Smooth muscle cell (in vitro differentiated cells): ENCODE data around the gene RAB3A. TPM values are rescaled to one million over a fixed set of nuclear protein-coding genes. Genes with fewer than 3 reads are reported as not detected.

Experiments
- DNase-seq: peaks from one replicate; lab custom pipeline; 2025; ENCODE audit not compliant: unreplicated experiment; lab: John Stamatoyannopoulos, UW
- H2AFZ ChIP-seq: fragments of 200-600 bp; sonication (generic); 2 replicates; pipeline ENCODE4 v1.6.0; 2016; ENCODE audit warnings: antibody characterized with exemption, low read depth, mild to moderate bottlenecking
- H3F3A ChIP-seq: fragments of 200-600 bp; sonication (generic); 2 replicates; pipeline ENCODE4 v1.6.0; 2017; ENCODE audit warnings: antibody characterized with exemption, low read depth
- H3K27ac ChIP-seq: fragments of 200-600 bp; sonication (generic); 2 replicates; pipeline ENCODE4 v1.5.1; 2016; ENCODE audit warnings: low read depth, mild to moderate bottlenecking
- H3K27me3 ChIP-seq: fragments of 200-600 bp; sonication (generic); 2 replicates; pipeline ENCODE4 v1.6.1; 2016; ENCODE audit warnings: low read depth, mild to moderate bottlenecking
- H3K36me3 ChIP-seq: fragments of 200-600 bp; sonication (generic); 2 replicates; pipeline ENCODE4 v1.5.1; 2016; ENCODE audit warnings: low read depth
- H3K4me1 ChIP-seq: fragments of 200-600 bp; sonication (generic); 2 replicates; pipeline ENCODE4 v1.5.1; 2016; ENCODE audit warnings: low read depth
- H3K4me2 ChIP-seq: fragments of 200-600 bp; sonication (generic); 2 replicates; pipeline ENCODE4 v1.6.0; 2016; ENCODE audit warnings: mild to moderate bottlenecking
- H3K4me3 ChIP-seq: fragments of 200-600 bp; sonication (generic); 2 replicates; pipeline ENCODE4 v1.5.1; 2016; ENCODE audit warnings: mild to moderate bottlenecking
- H3K79me2 ChIP-seq: fragments of 200-600 bp; sonication (generic); 2 replicates; pipeline ENCODE4 v1.6.0; 2016; ENCODE audit warnings: low read depth, mild to moderate bottlenecking
- H3K9ac ChIP-seq: fragments of 200-600 bp; sonication (generic); 2 replicates; pipeline ENCODE4 v1.6.0; 2016; ENCODE audit warnings: low read depth
- H3K9me3 ChIP-seq: fragments of 200-600 bp; sonication (generic); replicated peaks from 2 replicates; pipeline ENCODE4 v1.5.1; 2016; ENCODE audit warnings: low read depth
- H4K20me1 ChIP-seq: fragments of 200-600 bp; sonication (generic); 2 replicates; pipeline ENCODE4 v1.6.0; 2016; ENCODE audit warnings: low read depth
- CTCF ChIP-seq: fragments of 200-600 bp; sonication (generic); IDR thresholded peaks from 2 replicates; pipeline ENCODE4 v1.5.1; 2017; ENCODE audit warnings: borderline replicate concordance, mild to moderate bottlenecking, antibody characterized with exemption; ENCODE audit not compliant: insufficient read depth, poor library complexity, severe bottlenecking
- WGBS: methylation state at CpG from one replicate; pipeline ENCODE4 v1.1.7; 2016; ENCODE audit warnings: low lambda C conversion rate; 5-methylcytosine and 5-hydroxymethylcytosine counted together
- polyA plus RNA-seq: library from polyadenylated mRNA; unstranded; fragments of >200 nt; fragmentation: Nextera tagmentation; extraction: Ambion mirVana; gene quantifications from 2 replicates; pipeline ENCODE4 v1.2.1, GENCODE V29; 2016
- total RNA-seq: library from RNA; depleted of rRNA; stranded (reverse); fragments of >200 nt; gene quantifications from 2 replicates; pipeline ENCODE4 v1.2.3, GENCODE V29; 2014

RAB3A gene
- total and polyA plus RNA-seq, 2 experiments from 2014 or later = 3.7 to 4.9 TPM

- no peak overlapping the region for H3K9ac ChIP-seq
- no peak overlapping the region for H3K4me3 ChIP-seq
- TF ChIP-seq CTCF = peak; percentile 99
- H3K27ac ChIP-seq = no peak overlapping the region
- H3K36me3 ChIP-seq = no peaks in the 10 kb centered on the region
- H3K4me2 ChIP-seq = no peak overlapping the region
- no peaks in the 10 kb centered on the region for H3K9me3 ChIP-seq
- no peaks in the 10 kb centered on the region for H3K4me1 ChIP-seq
- H4K20me1 ChIP-seq = no peaks in the 10 kb centered on the region
- H3K27me3 ChIP-seq = peaks cover 25% of the 10 kb centered on the region
- WGBS = 23% methylated on average over 22 of the region's 23 CpGs
- peak; percentile 35 for DNase-seq
- H2AFZ ChIP-seq = no peak overlapping the region
- no peaks in the 10 kb centered on the region for H3K79me2 ChIP-seq
- H3F3A ChIP-seq = no peaks in the 10 kb centered on the region
These were observed 47.9 kb upstream of the RAB3A start for GRCh38 chr19:18251587-18252369.

GRCh38 chr19:18249834-18250233 is 46.0 kb upstream of the RAB3A start:
- H2AFZ ChIP-seq = no peak overlapping the region
- no peaks in the 10 kb centered on the region for H3K4me1 ChIP-seq
- H4K20me1 ChIP-seq = no peaks in the 10 kb centered on the region
- peaks cover 15% of the 10 kb centered on the region for H3K27me3 ChIP-seq
- H3K27ac ChIP-seq = no peak overlapping the region
- no peak for TF ChIP-seq CTCF
- no peak overlapping the region for H3K9ac ChIP-seq
- H3K36me3 ChIP-seq = no peaks in the 10 kb centered on the region
- 93% methylated on average over 5 of the region's 5 CpGs for WGBS
- no peaks in the 10 kb centered on the region for H3F3A ChIP-seq
- no peak overlapping the region for H3K4me2 ChIP-seq
- H3K9me3 ChIP-seq = no peaks in the 10 kb centered on the region
- DNase-seq = no peak
- no peaks in the 10 kb centered on the region for H3K79me2 ChIP-seq
- no peak overlapping the region for H3K4me3 ChIP-seq

- H3K4me3 ChIP-seq = no peak overlapping the region
- H4K20me1 ChIP-seq = no peaks in the 10 kb centered on the region
- H3K27me3 ChIP-seq = no peaks in the 10 kb centered on the region
- H3K9me3 ChIP-seq = no peaks in the 10 kb centered on the region
- no peaks in the 10 kb centered on the region for H3K36me3 ChIP-seq
- no peaks in the 10 kb centered on the region for H3F3A ChIP-seq
- 77% methylated on average over 7 of the region's 7 CpGs for WGBS
- H3K79me2 ChIP-seq = no peaks in the 10 kb centered on the region
- H3K9ac ChIP-seq = no peak overlapping the region
- H3K4me1 ChIP-seq = no peaks in the 10 kb centered on the region
- no peak overlapping the region for H3K27ac ChIP-seq
- no peak overlapping the region for H3K4me2 ChIP-seq
- TF ChIP-seq CTCF = no peak
- DNase-seq = no peak
- H2AFZ ChIP-seq = no peak overlapping the region
These were observed 41.5 kb upstream of the RAB3A start for GRCh38 chr19:18245297-18245696.

GRCh38 chr19:18239303-18239702 is 35.5 kb upstream of the RAB3A start:
- Histone ChIP-seq H4K20me1 (no peaks in the 10 kb centered on the region), H3F3A (no peaks in the 10 kb centered on the region), H3K79me2 (no peaks in the 10 kb centered on the region), H3K4me1 (no peaks in the 10 kb centered on the region), H3K27me3 (no peaks in the 10 kb centered on the region), H2AFZ (no peak overlapping the region), H3K9me3 (no peaks in the 10 kb centered on the region), H3K4me2 (no peak overlapping the region), H3K27ac (no peak overlapping the region), H3K9ac (no peak overlapping the region), H3K36me3 (no peaks in the 10 kb centered on the region), H3K4me3 (no peak overlapping the region)
- no peak for TF ChIP-seq CTCF
- 43% methylated on average over 12 of the region's 12 CpGs for WGBS
- no peak for DNase-seq
